Erythroblast (primary cell): ENCODE data around the gene NNMT.

ENCODE experiments used
- DNase-seq, 2 experiments: peaks; one replicate each; lab custom pipeline; 2025; lab: John Stamatoyannopoulos, UW
- GATA1 ChIP-seq: IDR thresholded peaks from 2 replicates; pipeline ENCODE4 v1.6.1; 2011; ENCODE audit warnings: low read depth, mild to moderate bottlenecking, control low read depth, low read length, moderate library complexity
- POLR2A ChIP-seq: IDR thresholded peaks from 2 replicates; pipeline ENCODE4 v1.6.1; 2011; ENCODE audit warnings: mild to moderate bottlenecking, low read length

Gene NNMT

DNA sequence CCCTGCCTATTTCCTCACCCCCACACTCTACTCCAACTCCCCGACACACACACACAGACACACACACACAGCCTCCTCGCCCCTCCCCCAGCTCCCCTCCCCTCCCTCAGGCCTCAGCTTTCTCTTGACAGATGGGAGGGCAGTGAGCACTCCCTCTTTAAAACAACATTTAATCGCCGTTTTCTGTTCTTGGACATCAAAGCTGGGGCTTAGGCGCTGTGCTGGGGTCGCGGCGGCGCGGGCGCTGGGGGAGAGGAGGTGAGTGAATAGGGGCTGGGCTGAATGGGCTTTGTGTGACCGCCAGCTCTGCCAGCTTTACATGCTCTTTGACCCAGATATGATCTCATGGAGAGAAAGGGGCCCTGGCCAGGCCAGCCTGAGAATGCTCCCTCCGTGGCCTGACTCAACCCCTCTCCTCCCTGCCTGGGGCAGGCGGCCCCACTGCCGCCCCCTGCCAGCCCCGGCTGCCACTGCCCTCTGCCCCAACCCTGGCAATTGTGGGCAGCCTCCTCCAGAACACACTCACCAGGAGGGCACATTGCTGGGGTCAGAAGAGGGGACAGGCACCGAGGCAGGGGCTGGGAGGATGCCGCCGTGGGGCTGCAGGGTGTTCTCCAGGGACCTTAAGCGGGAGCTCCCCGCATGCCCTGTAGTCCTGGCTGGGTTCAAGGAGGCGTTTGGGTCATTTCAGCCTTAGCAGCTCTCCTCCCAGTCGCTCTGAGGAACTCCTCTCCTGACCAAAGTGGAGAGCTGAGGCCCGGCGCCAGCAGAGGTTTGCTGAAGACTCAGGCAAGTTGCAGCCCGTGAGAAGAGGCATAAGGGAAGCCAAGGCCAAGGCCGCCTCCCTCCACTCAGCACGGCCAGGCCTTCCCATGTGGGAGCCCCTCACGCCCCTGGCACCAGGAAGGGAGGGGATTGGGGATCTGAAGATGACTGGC, 38.3 kb upstream of the NNMT start:
- TF ChIP-seq GATA1 (no peak), POLR2A (no peak)
- peak; percentile 45 to 53 for DNase-seq

DNA sequence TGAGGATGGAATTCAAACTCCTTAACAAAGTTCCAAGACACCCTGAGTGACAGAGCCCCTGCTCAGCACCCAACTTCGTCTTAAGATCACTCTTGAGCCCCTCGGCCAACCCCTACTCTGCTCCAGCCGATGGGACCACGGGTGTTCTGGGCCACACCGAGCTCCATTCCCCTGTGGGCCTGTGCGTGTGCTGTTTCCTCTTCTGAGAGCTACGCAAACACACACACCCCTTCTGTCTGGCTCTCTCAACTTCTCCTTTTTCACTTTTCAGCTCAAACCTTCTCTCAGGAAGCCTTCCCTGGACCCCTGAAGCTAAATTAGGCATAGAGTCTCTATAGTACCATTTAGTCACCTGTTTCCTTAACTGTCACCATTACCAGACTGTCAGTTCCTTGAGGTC, 37.5 kb upstream of the NNMT start:
- peak in 1 of 2 experiments; percentile 20 for DNase-seq
- TF ChIP-seq GATA1 (no peak), POLR2A (no peak)

DNA sequence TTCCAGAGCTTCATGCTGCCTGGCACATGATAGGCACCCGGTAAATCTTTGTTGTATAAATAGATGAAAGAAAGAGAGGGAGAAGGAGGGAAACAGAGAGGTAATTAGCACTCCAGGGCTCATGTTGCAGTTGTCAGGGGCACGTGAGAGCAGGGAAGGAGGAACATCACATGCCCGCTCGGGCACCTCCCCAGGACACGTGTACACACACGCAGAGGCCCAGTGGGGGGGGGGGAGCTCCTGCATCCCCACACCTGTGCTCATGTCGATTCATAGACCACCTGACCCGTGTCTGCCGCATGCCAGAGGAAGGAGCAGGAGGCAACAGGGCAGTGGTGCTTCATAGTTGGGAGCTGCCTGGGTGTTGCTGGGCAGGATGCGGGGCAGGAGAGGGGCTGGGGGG, 37.1 kb upstream of the NNMT start:
- no peak for DNase-seq

GRCh38 chr11:114259551-114259983, 36.6 kb upstream of the NNMT start:
- TF ChIP-seq GATA1 (no peak), POLR2A (no peak)
- no peak for DNase-seq

More for the DNA sequence above, 37.1 kb upstream of the NNMT start:
- TF ChIP-seq POLR2A (no peak), GATA1 (no peak)

DNA sequence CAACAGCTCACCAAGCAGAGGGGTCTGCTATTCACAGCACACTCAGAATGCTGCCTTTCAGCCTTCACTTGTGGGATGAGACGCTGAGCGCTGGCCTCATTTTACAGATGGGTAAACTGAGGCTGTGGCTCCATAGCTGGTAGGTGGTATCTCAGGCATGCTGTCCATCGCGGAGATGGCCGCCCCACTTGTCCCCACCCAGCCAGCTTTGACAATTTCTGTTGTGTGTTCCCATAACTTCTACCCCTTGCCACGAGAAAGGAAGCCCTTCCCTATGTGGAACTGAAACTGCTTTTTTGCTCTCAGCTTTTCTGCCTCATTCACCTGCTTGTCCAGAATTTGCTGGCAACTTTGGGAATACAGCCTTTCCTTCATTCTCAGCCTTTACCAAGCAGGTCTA, 36.1 kb upstream of the NNMT start:
- DNase-seq: no peak
- TF ChIP-seq GATA1: no peak
- no peak for TF ChIP-seq POLR2A

GRCh38 chr11:114260483-114260882, 35.7 kb upstream of the NNMT start:
- DNase-seq: no peak
- TF ChIP-seq POLR2A (no peak), GATA1 (no peak)

DNA sequence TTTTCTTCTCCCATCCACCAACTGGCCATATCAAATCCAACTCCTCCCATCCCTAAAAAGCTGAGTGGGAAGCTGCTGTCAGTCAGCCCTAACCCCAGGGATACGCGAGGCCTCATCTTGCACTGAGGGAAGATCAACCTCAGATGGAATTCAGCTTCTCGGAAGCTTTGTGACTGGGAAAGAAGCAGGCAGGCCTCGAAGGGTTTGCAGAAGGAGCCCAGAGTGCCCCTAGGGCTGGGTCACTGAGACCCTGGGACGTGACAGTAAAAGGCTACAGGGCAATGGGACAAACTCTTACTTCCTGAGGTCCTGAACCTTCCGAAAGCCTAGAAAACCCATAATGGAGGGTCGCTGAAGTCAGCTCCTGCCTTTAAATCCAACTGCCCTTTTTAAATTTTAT, 34.4 kb upstream of the NNMT start:
- TF ChIP-seq POLR2A (no peak), GATA1 (no peak)
- no peak for DNase-seq

GRCh38 chr11:114262681-114263512, 33.3 kb upstream of the NNMT start:
- DNase-seq: peak; percentile 42 to 54
- TF ChIP-seq GATA1: no peak
- no peak for TF ChIP-seq POLR2A

GRCh38 chr11:114263513-114264170, 32.6 kb upstream of the NNMT start:
- TF ChIP-seq POLR2A (no peak), GATA1 (no peak)

DNA sequence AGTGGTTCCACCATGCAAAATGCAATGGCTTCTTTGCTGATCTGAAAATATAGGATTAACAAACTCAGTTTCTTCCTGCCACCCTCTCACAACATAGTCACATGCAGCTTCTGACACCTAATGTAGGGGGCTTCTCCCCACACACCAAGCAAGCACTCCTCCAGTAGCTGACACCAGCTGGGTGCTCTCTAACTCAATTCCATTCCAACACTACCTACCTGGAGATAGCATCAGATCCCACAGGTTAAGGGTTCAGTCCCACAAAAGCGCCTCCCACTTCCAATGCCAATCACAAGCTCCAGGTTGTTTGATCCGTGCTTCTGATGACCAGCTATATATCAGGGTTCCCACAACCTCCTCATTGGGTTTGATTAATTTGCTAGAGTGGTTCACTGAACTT, 31.8 kb upstream of the NNMT start:
- no peak for DNase-seq
- no peak for TF ChIP-seq GATA1
- TF ChIP-seq POLR2A: no peak

More at GRCh38 chr11:114263513-114264170, 32.6 kb upstream of the NNMT start:
- DNase-seq: no peak

GRCh38 chr11:114265122-114265878, 30.9 kb upstream of the NNMT start:
- TF ChIP-seq POLR2A (no peak), GATA1 (no peak)
- no peak for DNase-seq

DNA sequence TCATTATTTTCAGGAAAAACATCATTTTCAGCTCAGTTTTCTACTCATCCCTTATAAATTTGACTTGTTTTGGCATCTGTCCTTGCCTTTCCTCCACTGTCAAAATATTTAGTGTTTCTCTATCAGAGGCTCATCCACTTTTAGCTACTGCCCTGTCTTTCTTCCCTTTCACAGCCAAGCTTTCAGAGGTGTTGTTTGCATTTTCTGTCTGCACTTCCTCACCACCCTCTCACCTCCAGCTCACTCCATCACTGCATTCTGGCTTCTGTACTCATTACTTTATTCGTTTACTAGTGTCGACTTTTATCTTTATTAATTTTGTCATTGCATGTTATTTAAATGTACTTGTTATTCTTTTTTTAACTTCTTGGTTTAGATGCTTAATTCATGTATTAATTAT, 26.7 kb upstream of the NNMT start:
- DNase-seq: no peak
- TF ChIP-seq GATA1: no peak

GRCh38 chr11:114270531-114271270, 25.5 kb upstream of the NNMT start:
- TF ChIP-seq POLR2A (no peak), GATA1 (no peak)
- no peak for DNase-seq

DNA sequence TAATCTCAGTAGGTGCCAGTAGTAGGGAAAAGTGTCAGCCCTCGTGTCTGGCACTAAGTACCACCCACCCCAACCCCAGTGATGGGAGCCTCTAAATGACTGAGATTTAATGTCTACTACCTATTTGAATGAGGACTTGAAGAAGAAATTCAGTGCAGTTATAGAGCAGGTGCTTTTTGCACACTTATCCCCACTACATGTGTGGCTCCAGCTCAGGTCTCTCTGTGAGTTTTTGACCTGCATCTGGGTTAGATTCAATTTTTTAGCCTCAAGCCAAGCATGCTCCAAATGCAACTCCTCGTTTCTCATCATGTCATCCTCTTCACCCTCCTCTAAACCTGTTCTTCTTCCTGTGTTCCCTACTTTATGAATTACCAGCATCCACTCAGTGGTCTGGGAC, 24.9 kb upstream of the NNMT start:
- no peak for TF ChIP-seq GATA1
- no peak for TF ChIP-seq POLR2A
- no peak for DNase-seq
